GM19240 (cell line): ENCODE data around the gene MALRD1.

Experiments used
- DNase-seq: peaks from one replicate; pipeline ENCODE4 v3.0.0; 2011; ENCODE audit warnings: low spot score; ENCODE audit not compliant: insufficient read length

Gene MALRD1

GRCh38 chr10:19048489-19048888 is at the start of gene MALRD1:
Gene MALRD1 (plus strand): TSS chr10:19048801. CDS start chr10:19048939, 138 bp downstream.
- no peak for DNase-seq

DNA sequence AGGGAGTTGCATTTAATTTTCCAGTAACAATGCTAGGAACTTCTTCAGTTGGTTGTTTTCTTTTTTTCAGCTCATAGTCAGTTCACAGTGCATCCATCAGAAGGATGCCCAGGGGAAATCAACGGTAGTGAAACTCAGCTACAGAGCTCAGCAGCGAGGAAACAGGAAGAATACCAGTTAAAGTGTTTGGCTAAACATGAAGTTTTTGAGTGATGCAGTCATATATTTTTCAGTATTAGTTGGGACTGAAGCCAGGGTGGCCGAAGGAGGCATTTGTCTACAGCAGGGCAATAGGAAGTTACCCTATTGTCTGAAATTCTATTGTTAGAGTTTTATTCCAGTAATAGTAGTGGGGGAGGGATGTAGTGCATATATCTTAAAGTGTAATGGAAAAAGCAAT is 45.3 kb upstream of the MALRD1 start:
- no peak for DNase-seq

DNA sequence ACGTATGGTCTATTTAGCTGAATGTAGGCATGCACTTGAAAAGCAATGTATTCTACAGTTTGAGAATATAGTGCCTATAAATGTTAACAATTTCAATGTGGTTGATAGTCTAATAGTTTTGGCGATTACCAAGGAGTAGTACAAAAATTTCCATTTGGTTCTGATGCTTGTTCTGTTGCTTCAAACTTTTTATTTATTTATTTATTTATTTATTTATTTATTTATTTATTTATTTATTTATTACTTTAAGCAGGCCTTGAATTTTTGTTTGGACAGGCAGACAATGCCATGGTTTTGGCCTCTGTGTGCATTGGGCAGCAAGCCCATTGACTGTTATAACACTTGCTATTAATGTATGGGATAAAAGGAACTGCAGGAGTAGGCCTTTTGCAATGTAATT is 36.5 kb upstream of the MALRD1 start:
- no peak for DNase-seq

DNA sequence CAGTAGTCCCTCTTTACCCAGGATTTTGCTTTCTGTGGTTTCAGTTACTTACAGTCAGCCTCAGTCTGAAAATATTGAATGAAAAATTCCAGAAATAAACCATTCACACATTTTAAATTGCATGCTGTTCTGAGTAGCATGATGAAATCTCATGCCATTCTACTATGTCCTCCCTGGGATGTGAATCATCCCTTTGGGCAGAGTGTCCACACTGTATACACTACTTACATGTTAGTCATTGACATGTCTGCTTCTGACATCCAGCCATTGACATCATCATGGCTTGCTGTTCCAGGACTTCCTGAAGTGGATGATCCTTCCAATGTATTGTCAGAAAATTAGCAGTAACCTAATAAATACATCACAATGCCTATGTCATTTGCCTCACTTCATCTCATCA is 34.6 kb upstream of the MALRD1 start:
- no peak for DNase-seq

- no peak for DNase-seq
These were observed 34.1 kb upstream of the MALRD1 start for GRCh38 chr10:19014498-19014897.

- DNase-seq, result no peak
These were observed 31.3 kb upstream of the MALRD1 start for GRCh38 chr10:19017116-19017890.

DNA sequence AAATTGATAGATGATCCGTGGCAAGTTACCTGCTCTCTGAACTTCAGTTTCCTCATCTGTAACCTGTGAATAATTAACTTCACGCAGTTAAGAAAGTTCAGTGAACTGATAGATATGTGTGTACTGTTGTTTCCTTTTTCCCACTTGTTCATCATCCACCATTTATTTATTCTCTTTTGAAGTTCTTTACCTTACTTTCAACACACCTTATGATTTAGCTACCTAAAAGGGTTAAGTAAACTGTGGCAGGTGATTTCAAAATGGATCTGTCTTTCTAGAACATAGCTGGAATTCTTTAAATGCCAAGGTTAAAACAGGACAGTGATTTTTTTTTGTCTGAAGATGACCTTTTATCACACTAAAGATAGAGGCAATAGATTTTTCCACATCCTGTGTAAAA is 27.4 kb upstream of the MALRD1 start:
- no peak for DNase-seq

DNA sequence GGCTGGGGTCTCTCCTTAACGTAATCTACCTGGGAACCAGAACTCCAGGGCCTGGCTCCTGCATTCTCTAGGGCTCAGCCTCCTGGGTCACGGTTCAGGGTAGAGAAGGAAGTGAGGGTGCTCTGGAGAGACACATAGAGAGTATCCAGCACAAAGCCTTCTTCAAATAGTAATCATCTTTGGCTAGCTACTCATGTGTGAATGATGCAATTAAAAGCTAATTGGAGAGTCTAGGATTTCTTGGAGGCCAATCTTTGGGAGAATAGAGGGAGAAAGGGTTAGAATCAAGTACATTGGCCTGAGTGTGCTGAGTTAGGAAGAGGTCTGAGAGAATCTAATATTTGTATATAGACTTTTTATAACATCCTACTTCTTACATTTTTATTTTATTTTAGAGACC is 24.0 kb upstream of the MALRD1 start:
- no peak for DNase-seq

DNA sequence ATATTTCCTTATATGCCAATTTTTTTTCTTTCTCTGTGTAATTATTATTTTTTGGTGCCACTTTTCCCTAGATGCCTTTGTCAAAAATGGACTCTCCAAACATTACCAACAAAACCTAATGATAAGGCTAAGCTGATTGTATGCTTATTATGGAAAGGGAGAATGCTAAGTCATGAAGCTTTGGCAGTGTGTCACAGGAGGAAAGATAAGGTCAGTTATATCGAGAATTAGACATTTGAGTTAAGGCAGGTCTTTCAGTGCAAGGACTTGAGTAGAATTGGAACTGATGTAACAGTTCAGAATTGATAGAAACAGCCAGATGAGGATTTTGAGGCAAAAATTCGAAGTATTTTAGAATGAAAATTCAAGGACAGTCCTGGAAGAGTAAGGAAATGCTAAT is 16.8 kb upstream of the MALRD1 start:
- no peak for DNase-seq

- DNase-seq, result no peak
These were observed 14.9 kb upstream of the MALRD1 start for GRCh38 chr10:19033741-19034140.

DNA sequence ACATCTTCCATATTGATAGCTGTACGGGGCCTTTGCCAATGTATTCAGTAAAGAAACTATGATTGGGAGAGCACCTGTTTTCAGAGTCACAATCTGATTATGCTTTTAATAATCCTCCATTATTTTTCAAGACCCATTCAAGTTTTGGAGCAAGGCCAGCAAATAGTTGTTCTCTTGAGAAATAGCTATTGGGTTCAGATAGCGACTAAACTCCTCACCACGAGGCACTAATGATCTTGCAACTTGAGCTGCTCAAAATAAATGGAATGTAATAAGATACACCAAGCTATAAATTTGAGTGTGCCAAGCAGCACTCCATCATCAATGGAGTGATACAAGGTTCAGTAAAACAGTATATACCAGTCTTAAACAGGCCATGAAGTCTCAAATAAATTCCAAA is 7.4 kb upstream of the MALRD1 start:
- DNase-seq, result no peak

DNA sequence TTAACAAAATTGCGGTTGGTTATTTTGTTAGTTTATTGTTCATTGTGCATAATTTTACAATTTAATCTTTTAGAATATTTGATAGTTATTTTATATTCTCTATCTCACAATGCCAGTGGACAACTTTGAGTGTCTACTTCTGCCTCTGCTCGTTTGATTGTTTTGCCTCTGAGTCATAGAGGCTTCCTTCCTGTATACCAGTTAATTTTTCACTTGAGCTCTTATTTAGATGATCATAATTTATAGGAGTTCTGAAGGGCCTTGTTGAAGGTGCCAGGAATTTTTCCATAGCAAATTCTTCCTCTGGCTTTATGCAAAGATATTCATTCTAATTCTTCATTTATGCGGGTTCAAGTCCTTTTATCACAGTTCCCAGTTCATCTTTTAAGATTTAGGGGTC is 5.2 kb upstream of the MALRD1 start:
- no peak for DNase-seq

GRCh38 chr10:19046679-19047078 is 1.9 kb upstream of the MALRD1 start:
- DNase-seq, result no peak

- no peak for DNase-seq
These were observed 290 bp downstream of the MALRD1 start for GRCh38 chr10:19048891-19049290.

DNA sequence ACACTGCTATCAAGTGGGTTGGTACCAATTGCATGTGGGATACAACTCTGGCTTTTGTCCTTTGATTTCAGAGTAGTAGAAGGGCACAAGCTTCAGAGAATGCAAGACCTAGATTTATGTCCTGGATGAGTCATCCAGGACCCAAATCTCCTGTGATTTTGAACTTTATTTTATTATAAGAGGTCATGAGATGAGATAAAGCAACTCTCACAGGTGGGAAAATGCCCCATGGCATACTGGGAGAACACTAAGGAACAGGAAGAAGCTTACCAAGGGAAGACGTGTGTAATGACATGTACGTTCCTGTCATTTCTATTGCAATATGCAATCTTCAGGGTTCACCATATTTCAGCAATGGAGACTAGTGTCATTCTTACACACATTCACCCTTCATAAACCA is 966 bp downstream of the MALRD1 start:
- no peak for DNase-seq

DNA sequence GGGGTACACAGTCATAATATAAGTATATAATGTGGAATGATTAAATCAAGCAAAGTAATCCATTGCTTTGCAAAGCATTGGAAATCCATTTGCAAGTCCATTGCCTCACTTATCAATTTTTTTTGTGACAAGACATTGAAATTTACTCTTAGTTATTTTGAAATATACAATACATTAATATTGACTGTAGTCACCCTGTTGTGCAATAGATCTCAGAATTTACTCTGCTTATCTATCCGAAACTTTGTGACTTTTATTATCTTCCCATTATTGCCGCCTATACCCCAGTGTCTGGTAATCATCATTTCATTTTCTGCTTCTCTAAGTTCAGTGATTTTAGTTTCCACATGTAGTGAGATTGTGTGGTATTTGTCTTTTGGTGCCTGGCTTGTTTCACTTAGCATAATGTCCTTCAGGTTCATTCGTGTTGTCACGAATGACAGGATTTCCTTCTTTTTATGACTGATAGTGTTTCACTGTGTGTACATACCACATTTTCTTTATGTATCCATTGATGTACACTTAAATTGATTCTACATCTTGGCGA is 5.8 kb downstream of the MALRD1 start:
- DNase-seq, result no peak

DNA sequence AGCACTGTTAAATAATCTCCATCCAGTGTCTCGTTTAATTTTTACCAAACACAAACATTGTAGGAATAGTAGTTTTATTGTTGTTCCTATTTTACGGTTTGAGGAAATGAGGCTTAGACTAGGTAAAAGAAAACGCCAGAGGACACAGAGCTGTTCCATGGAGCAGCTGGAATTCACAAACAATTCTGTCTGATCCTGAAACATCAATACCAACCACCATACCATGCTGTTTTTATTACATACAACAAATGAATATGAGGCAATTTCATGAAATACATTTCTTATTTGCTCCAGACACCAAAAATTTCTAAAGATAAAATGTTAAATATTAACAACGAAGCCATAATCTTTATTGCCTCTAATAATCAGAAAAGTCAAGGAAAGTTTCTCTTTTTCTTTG is 9.4 kb downstream of the MALRD1 start:
- DNase-seq, result no peak

DNA sequence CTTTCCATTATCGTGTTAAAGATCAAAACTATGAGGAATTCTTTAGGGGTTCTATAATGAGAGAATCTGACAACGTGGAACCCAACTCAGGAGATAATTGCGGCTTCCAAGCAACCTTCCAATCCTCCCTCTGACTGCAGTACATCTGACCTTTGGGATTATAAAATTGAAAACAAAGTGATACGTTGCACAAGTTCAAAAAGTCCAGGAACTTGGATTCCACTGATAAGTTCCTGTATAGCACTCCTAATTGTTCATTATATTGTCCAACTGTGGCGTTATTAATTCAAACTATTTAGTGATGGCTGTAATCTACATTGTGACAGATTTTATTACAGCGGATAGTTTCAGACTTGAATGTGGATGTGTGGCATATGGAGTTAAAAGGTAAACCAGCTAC is 15.4 kb downstream of the MALRD1 start:
- DNase-seq, result no peak

GRCh38 chr10:19071946-19072345 is 23.3 kb downstream of the MALRD1 start:
- DNase-seq, result no peak

- no peak for DNase-seq
These were observed 28.7 kb downstream of the MALRD1 start for GRCh38 chr10:19077276-19077675.

GRCh38 chr10:19096501-19097073 is 48.0 kb downstream of the MALRD1 start:
- no peak for DNase-seq

- no peak for DNase-seq
These were observed 48.5 kb downstream of the MALRD1 start for GRCh38 chr10:19097151-19097550.

DNA sequence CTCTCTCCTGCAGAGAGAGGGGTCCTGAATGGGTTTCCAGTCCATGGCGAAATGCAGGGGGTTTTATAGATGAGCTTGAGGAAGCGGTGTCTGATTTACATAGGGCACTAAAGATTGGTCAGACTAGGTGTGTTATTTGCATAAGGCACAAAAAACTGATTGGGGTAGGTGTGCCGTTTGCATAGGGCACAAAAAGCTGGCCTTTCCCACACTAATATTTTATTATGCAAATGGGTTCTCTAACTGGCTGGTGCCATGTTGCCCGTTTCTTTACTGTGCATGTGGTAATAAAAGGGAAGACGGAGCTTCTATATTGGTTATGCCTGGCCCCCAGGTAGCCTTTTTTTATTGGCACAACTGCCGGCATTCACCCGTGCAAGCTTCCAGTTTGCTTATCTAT is 50.2 kb downstream of the MALRD1 start:
- no peak for DNase-seq
